ENCODE measurements around the gene CFB.

GRCh38 chr6:31915756-31916155, 30.1 kb upstream of the CFB start:
- TF ChIP-seq ZSCAN30 (tag by site-specific recombination; IDR thresholded peaks at IDR 0.05) (no peak), ZNF560 (tag by site-specific recombination; IDR thresholded peaks at IDR 0.05; ENCODE audit: borderline replicate concordance) (no peak), ZNF629 (tag by site-specific recombination; IDR thresholded peaks at IDR 0.05) (no peak), TCF7L2 (IDR thresholded peaks at IDR 0.05; ENCODE audit: borderline replicate concordance, low read depth, low read length) (no peak), BCL11A (tag by site-specific recombination; IDR thresholded peaks at IDR 0.05; ENCODE audit: low read depth) (no peak), CTCF (tag by site-specific recombination; IDR thresholded peaks at IDR 0.05) (no peak), MEIS1 (CRISPR knock-in tag; IDR thresholded peaks at IDR 0.05; ENCODE audit: borderline replicate concordance) (no peak), ZNF423 (tag by site-specific recombination; IDR thresholded peaks at IDR 0.05) (no peak), ZNF248 (tag by site-specific recombination; IDR thresholded peaks at IDR 0.05) (no peak), HOXC10 (CRISPR knock-in tag; IDR thresholded peaks at IDR 0.05) (no peak)

Measured in HEK293 (cell line).